ENCODE measurements around the gene EFNA1.
A peak's percentile ranks its signal among the peaks of the same experiment; 100 is the strongest.

The EFNA1 gene

DNA sequence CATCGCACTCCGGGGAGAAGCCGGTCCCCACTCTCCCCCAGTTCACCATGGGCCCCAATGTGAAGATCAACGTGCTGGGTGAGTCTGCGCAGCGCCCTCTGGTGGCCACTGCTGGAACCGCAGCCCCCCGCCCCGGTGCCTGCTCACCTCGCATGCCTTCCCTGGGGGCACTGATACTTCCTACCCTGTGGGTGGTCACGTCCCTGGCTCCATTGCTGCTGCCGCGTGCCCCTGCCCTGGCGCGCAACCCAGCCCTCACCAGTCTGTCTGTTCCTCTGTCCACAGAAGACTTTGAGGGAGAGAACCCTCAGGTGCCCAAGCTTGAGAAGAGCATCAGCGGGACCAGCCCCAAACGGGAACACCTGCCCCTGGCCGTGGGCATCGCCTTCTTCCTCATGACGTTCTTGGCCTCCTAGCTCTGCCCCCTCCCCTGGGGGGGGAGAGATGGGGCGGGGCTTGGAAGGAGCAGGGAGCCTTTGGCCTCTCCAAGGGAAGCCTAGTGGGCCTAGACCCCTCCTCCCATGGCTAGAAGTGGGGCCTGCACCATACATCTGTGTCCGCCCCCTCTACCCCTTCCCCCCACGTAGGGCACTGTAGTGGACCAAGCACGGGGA lies 41.4 kb upstream of the EFNA1 start:
- Mint-ChIP-seq H3K9me3 (no peaks in the 10 kb centered on the region), H3K4me1 (peaks cover 42% of the 10 kb centered on the region), H3K4me3 (peak overlapping the region; percentile 39), H3K27ac (no peak overlapping the region), H3K36me3 (no peaks in the 10 kb centered on the region), H3K27me3 (peaks cover 19% of the 10 kb centered on the region)

DNA sequence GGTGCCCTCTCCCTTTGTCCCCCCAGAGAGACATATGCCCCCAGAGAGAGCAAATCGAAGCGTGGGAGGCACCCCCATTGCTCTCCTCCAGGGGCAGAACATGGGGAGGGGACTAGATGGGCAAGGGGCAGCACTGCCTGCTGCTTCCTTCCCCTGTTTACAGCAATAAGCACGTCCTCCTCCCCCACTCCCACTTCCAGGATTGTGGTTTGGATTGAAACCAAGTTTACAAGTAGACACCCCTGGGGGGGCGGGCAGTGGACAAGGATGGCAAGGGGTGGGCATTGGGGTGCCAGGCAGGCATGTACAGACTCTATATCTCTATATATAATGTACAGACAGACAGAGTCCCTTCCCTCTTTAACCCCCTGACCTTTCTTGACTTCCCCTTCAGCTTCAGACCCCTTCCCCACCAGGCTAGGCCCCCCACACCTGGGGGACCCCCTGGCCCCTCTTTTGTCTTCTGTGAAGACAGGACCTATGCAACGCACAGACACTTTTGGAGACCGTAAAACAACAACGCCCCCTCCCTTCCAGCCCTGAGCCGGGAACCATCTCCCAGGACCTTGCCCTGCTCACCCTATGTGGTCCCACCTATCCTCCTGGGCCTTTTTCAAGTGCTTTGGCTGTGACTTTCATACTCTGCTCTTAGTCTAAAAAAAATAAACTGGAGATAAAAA lies 40.7 kb upstream of the EFNA1 start:
- H3K27ac Mint-ChIP-seq = no peak overlapping the region
- no peak overlapping the region for H3K4me3 Mint-ChIP-seq
- no peaks in the 10 kb centered on the region for H3K9me3 Mint-ChIP-seq
- peaks cover 41% of the 10 kb centered on the region for H3K4me1 Mint-ChIP-seq
- H3K27me3 Mint-ChIP-seq = peaks cover 14% of the 10 kb centered on the region
- no peaks in the 10 kb centered on the region for H3K36me3 Mint-ChIP-seq

DNA sequence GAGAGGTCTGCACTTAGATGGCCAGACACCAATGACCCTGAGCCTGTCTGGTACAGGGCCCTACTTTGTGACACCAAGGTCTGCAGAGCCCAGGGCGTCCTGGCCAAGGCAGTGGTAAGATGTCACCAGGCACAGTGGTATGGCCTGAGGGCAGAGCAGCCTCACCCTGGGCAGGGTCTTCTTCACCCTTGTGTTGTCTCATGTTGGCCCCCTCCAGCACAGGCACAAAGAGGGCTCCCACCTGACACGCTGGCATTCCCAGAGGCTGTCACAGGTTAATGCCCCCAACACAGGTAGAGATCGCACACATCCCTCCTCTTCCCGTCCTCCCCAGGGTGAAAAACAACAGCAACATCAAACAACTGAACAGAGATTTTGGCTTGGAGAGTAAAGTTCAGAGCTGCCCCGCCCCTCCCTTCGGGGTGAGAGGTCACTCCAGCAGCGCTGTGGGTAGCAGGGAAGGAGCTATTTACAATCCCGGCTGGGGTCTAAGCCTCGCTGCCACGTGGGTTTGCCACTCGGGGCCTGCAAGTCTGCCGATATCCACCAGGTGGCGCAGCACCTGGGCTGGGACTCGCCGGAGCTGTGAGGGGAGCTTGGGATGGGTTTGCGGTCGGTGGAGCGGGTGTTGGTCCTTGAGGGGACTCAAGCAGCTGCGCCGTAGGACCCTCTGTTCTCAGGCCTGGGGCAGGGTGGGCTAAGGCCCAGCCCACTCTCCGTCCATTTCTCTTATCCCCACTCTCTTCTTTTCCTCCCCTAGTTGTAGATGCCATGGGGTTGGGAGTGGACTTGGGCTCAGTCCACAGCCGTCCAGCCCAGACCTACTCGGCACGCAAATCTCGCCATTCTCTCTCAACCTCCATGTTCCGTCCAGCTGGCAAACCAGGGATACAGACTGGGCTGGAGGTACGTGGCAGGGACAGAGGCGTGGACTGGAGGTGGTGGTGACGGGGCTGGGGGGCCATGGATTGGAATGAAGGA lies 36.3 kb upstream of the EFNA1 start:
- H3K4me1 Mint-ChIP-seq = peaks cover 12% of the 10 kb centered on the region
- peaks cover 2% of the 10 kb centered on the region for H3K27me3 Mint-ChIP-seq
- no peaks in the 10 kb centered on the region for H3K9me3 Mint-ChIP-seq

DNA sequence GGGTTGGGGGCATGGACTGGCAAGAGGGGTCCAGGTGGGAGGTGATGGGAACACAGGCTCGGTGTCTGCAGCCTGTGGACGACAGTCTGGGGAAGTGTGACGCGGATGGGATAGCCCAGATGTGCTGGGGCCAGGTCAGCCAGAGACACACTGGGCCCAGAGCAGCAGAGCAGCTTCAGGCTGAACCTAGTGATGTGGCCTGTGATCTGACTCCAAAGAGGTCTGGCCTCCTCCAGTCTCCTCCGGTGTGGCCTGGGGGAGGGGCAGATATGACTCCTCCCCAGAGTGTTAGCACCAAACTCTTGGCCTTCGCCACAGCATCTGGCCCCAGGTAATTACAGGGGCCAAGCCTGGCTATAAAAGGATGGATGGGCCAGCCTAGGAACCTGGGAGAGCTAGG lies 35.5 kb upstream of the EFNA1 start:
- Mint-ChIP-seq H3K27me3 (peaks cover 2% of the 10 kb centered on the region), H3K9me3 (no peaks in the 10 kb centered on the region), H3K4me3 (no peak overlapping the region), H3K27ac (no peak overlapping the region), H3K4me1 (peaks cover 11% of the 10 kb centered on the region), H3K36me3 (no peaks in the 10 kb centered on the region)

More for the DNA sequence above, 36.3 kb upstream of the EFNA1 start:
- H3K4me3 Mint-ChIP-seq = no peak overlapping the region
- no peaks in the 10 kb centered on the region for H3K36me3 Mint-ChIP-seq
- H3K27ac Mint-ChIP-seq = peak overlapping the region; percentile 30

DNA sequence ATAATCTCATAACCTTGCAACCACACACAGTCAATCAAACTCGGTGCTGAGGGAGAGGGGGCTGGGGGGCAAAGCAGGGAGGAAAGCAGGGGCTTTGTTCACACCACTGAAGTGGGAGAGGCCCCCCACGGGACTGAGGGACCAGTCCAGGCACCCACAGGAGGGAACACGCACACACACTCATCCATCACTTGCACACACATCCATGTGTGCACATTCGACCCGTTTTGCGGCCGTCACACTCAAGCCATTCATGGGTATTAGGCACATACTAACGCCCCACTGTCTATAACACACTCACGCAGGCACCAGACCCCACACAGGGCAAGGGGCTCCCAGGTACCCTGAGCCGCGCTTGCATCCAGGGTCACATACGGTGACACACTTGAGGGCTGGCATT lies 35.0 kb upstream of the EFNA1 start:
- H3K27me3 Mint-ChIP-seq = peaks cover 2% of the 10 kb centered on the region
- no peaks in the 10 kb centered on the region for H3K36me3 Mint-ChIP-seq
- no peaks in the 10 kb centered on the region for H3K9me3 Mint-ChIP-seq
- peaks cover 7% of the 10 kb centered on the region for H3K4me1 Mint-ChIP-seq
- H3K4me3 Mint-ChIP-seq = no peak overlapping the region
- no peak overlapping the region for H3K27ac Mint-ChIP-seq

DNA sequence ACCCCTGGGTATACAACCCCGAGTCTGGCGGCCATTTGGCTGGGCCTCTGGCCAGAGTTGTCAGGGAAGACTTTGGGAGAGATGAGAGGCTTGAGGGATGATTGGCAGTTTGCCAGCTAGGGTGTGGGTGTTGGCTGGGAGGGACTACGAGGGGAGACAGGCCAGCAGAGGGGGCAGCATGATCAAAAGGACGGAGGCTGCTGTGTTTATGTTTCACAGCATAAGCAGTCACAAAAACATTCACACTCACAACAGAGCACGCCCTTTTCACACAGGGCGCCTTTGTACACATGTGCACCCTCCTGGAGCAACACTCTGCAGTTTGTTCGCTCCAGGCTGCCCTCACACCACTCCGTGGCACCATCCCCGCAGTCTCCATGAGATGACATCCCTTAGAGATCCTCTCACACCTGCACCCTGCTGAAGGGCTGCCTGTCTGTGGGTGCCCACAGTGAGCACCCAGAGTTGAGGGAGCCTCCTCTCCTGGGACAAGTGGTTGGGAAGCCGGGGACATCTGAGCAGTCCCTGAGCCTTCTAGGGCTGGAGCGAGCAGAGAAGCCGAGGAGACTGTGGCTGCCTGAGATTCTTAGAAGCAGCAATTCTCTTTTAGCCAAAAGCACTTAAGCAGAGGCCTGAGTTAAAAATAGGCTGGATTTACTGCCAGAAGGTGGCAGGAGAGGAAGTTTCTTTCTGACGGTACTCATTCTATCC lies 33.6 kb upstream of the EFNA1 start:
- no peaks in the 10 kb centered on the region for H3K9me3 Mint-ChIP-seq
- H3K4me3 Mint-ChIP-seq = no peak overlapping the region
- H3K4me1 Mint-ChIP-seq = peaks cover 7% of the 10 kb centered on the region
- H3K27ac Mint-ChIP-seq = no peak overlapping the region
- H3K36me3 Mint-ChIP-seq = no peaks in the 10 kb centered on the region
- H3K27me3 Mint-ChIP-seq = peaks cover 2% of the 10 kb centered on the region

DNA sequence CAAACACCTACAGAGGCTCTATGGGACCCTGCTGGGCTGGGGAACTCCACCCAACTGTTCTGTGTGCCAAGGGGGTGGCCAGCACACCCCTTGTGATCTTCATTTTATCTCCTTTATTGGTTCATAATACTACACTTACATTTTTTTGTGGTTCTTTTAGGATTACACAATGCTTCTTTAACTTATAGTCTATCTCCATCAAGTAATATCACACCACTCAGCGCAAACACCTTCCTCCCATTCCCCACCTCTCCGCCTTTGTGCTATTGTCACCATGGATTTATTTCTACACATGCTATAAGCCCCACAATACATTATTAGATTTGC lies 33.1 kb upstream of the EFNA1 start:
- Mint-ChIP-seq H3K9me3 (no peaks in the 10 kb centered on the region), H3K27me3 (peaks cover 2% of the 10 kb centered on the region), H3K4me1 (peaks cover 7% of the 10 kb centered on the region), H3K27ac (no peak overlapping the region), H3K36me3 (no peaks in the 10 kb centered on the region), H3K4me3 (no peak overlapping the region)

DNA sequence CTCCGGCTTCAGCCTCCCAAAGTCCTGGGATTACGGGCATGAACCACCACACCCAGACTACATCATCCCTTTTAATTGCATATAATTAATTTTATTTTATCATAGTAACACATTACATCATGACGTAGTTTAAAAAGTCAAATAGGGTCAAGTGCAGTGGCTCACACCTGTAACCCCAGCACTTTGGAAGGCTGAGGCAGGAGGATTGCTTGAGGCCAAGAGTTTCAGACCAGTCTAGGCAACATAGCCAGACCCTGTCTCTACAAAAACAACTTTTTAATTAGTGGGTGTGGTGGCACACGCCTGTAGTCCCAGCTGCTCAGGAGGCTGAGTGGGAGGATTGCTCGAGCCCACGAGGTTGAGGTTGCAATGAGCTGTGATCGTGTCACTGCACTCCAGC lies 28.3 kb upstream of the EFNA1 start:
- no peaks in the 10 kb centered on the region for H3K4me1 Mint-ChIP-seq
- no peak overlapping the region for H3K27ac Mint-ChIP-seq
- H3K27me3 Mint-ChIP-seq = peaks cover 2% of the 10 kb centered on the region
- no peaks in the 10 kb centered on the region for H3K36me3 Mint-ChIP-seq
- no peaks in the 10 kb centered on the region for H3K9me3 Mint-ChIP-seq
- H3K4me3 Mint-ChIP-seq = no peak overlapping the region

DNA sequence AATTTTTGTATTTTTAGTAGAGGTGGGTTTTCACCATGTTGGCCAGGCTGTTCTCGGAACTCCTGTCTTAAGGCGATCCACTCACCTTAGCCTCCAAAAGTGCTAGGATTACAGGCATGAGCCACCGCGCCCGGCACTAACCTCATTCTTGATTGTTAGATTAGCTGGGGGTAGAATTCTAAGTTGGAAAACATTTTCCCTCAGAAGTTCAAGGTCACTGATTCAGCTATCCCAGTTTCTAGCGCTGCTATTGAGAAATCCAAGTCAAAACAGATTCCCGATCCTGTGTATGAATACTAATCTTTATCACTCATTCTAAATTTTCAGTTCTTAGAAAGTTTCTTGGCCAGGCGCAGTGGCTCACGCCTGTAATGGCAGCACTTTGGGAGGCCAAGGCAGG lies 24.4 kb upstream of the EFNA1 start:
- Mint-ChIP-seq H3K9me3 (no peaks in the 10 kb centered on the region), H3K4me1 (no peaks in the 10 kb centered on the region), H3K27ac (no peak overlapping the region), H3K36me3 (no peaks in the 10 kb centered on the region), H3K4me3 (no peak overlapping the region), H3K27me3 (no peaks in the 10 kb centered on the region)

DNA sequence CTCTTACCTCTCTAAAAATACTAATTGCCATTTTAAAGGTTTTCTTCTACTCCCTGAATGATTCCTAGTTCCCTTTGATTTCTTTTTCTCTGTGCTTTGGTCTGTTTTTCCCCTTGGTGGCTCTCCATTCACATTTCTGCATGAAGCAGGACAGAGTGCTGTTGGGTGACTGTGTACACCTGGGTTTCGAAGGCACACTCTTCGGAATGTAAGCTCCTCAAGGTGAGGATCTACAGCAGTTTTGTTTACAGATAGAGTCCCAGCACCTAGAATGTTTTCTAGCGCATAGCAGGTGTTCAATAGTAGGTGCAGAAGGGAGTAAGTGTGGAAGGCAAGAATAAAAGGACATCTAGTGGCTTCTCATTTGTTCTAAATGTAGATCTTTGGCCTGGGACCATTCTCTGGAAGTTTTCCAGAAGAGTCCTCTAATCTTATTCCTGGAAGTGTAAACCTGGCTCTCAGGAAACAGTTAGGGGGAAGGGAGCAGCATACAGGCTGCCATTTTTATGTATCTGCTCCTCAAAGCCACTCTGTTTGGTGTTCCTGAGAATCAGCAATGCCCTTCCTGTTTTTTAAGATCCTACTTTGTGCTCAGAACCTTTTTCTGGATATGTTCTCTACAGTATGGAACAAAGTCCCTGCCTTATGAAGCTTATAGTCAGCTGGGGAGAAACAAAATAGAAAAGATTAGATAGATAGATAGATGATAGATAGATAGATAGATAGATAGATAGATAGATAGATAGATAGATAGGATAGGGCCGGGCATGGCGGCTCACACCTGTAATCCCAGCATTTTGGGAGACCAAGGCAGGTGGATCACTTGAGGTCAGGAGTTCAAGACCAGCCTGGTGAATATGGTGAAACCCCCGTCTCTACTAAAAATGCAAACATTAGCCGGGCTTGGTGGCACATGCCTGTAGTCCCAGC lies 22.8 kb upstream of the EFNA1 start:
- Mint-ChIP-seq H3K27me3 (no peaks in the 10 kb centered on the region), H3K9me3 (no peaks in the 10 kb centered on the region), H3K27ac (no peak overlapping the region), H3K36me3 (no peaks in the 10 kb centered on the region), H3K4me3 (no peak overlapping the region), H3K4me1 (no peaks in the 10 kb centered on the region)

DNA sequence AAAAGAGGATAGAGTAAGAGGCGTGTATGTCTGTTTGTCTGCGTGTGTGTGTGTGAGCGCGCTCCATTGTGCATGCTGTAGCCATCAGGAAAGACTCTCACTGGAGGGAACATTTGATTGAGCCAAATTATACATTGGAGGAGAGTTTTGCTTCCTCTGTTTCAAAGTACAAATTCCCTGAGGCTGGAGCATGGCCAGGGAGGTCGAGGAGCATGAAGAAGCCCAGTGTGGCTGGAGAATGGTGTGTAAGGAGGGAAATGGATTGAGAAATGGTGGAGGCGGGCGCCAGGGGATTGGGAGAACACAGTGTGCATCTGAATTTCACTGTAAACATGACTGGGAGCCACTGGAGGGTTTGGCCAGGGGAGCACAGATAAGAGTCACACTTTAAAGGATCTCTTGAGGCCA lies 22.1 kb upstream of the EFNA1 start:
- no peak overlapping the region for H3K27ac Mint-ChIP-seq
- H3K4me1 Mint-ChIP-seq = no peaks in the 10 kb centered on the region
- H3K4me3 Mint-ChIP-seq = no peak overlapping the region
- no peaks in the 10 kb centered on the region for H3K9me3 Mint-ChIP-seq
- H3K36me3 Mint-ChIP-seq = no peaks in the 10 kb centered on the region
- H3K27me3 Mint-ChIP-seq = no peaks in the 10 kb centered on the region

DNA sequence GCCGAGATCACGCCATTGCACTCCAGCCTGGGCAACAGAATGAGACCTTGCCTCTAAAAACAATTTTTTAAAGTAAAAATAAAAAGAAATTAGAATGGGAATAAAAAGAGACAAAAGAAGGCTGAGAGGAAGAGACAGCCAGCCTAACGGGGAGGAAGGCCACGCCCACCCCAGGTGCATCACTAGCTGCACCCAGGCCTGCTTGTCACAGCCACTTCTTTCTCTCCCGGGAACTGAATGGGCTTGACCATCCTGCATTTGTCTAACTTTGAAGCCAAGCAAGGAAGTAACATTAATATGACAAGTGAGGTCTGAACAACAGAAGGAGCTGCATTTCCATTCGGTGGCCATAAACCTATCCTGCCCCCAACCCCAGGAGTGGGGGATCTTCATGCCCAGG lies 20.8 kb upstream of the EFNA1 start:
- H3K27ac Mint-ChIP-seq = no peak overlapping the region
- H3K9me3 Mint-ChIP-seq = no peaks in the 10 kb centered on the region
- H3K27me3 Mint-ChIP-seq = no peaks in the 10 kb centered on the region
- no peak overlapping the region for H3K4me3 Mint-ChIP-seq
- no peaks in the 10 kb centered on the region for H3K4me1 Mint-ChIP-seq
- no peaks in the 10 kb centered on the region for H3K36me3 Mint-ChIP-seq

DNA sequence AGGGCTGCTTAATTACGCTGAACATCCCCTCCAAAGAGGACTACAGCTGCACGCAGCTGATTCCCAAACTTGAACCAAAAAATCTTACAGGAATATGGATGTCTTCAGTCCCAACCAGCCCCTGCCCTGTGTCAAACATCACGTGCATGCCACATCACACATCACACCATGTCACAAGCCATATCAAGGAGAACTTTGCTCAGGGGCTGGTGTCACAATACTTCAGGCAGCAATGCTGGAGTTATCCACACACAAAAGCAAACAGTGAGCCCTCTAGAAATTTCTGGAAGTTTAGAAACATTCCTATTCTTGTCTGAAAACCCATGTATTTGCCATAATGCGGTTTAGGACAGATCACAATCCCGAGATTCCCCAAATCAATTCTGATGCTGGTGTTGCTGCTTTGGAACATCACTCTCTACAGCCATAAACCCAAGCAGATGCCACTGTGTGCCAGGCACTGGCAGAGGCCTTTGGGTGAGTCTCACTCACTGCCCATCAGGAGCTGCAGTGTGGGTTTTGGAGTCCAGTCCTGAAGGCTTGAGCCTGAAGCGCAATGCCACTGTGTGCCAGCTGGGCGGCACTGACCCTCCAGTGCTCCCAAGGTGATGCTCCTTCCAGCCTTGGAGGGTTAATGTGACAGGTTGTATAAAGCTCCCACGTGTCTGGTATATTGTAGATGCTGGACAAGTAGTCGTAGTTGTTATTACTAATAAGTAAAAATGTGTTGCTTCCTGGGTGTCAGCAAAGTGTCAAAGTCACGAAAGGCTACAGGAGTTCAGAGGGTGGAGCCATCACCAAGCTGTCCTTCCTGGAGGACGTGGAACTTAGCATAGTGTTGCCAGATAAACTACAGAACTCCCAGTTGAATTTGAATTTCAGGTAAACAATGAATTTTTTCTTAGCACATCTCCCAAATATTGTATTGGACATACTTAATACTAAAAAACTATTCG lies 20.1 kb upstream of the EFNA1 start:
- no peak overlapping the region for H3K27ac Mint-ChIP-seq
- H3K4me1 Mint-ChIP-seq = no peaks in the 10 kb centered on the region
- no peak overlapping the region for H3K4me3 Mint-ChIP-seq
- H3K36me3 Mint-ChIP-seq = no peaks in the 10 kb centered on the region
- no peaks in the 10 kb centered on the region for H3K27me3 Mint-ChIP-seq
- no peaks in the 10 kb centered on the region for H3K9me3 Mint-ChIP-seq

DNA sequence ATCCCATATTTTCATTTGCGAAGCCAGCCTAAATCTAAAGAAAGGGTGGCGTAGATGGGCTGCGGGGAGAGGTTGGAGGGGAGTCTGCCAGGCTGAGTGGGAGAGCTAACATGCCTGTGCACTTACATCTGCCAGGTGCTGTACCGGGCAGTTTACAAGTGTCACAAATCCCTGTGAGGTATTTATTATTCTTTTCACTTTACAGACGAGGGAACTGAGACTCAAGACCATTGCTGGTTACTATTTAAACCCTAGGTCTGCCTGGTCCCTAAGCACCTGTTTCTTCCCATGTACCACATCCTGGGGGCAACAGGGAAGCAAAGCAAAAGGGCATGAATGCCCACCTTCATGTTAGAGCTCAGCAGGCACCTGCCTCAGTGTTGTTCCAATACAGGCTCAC lies 19.4 kb upstream of the EFNA1 start:
- no peaks in the 10 kb centered on the region for H3K27me3 Mint-ChIP-seq
- H3K27ac Mint-ChIP-seq = no peak overlapping the region

More for the DNA sequence above, 19.4 kb upstream of the EFNA1 start:
- no peaks in the 10 kb centered on the region for H3K4me1 Mint-ChIP-seq
- no peaks in the 10 kb centered on the region for H3K36me3 Mint-ChIP-seq
- H3K4me3 Mint-ChIP-seq = no peak overlapping the region
- no peaks in the 10 kb centered on the region for H3K9me3 Mint-ChIP-seq
